ENCODE measurements around the gene ALG14. TPM values are rescaled to one million over a fixed set of nuclear protein-coding genes. Genes with fewer than 3 reads are reported as not detected.

The ALG14 gene
- total and polyA plus RNA-seq, 2 donors (not counting 3 experiments of a cell fraction or from before 2014, with no cell fraction given): 2.6 to 8.6 TPM

- intact Hi-C loops (cut with micrococcal nuclease): no loop called here
- no peaks in the 10 kb centered on the region for H3K9me1 ChIP-seq (replicated peaks; ENCODE audit: control insufficient read depth, extremely low read depth, insufficient read depth, low read length)
- H3K4me3 ChIP-seq (replicated peaks in 1 of 3; ENCODE audit: insufficient read depth in 1 of 3, low read depth in 1 of 3, low read length in 3 of 3): no peak overlapping the region
- peaks cover 31% of the 10 kb centered on the region for H3K4me1 ChIP-seq (ENCODE audit: control insufficient read depth, extremely low read depth, insufficient read depth, low read length)
- dilution Hi-C loops (cut with MboI; ENCODE audit: extremely low pct_ligation_motif_present, low sequenced_read_pairs): no loop called here
- no peaks in the 10 kb centered on the region for H3K36me3 ChIP-seq (ENCODE audit: control insufficient read depth in 2 of 2, extremely low read depth in 1 of 2, insufficient read depth in 2 of 2, low read length in 2 of 2)
- no peak overlapping the region for H3K4me2 ChIP-seq (ENCODE audit: insufficient read depth, low read length)
- H3K27me3 ChIP-seq (ENCODE audit: control insufficient read depth in 2 of 2, insufficient read depth in 2 of 2, low read length in 2 of 2): no peaks in the 10 kb centered on the region
- FAIRE-seq (no peak), DNase-seq (ENCODE audit: low read depth, low spot score) (peak; percentile 36)
- BruUV-seq (replicated peaks): no TSS peak
- POLR2A ChIA-PET: no interaction called here
- no peaks in the 10 kb centered on the region for H3K79me2 ChIP-seq (ENCODE audit: control insufficient read depth, insufficient read depth, low read length)
- TF ChIP-seq, protein P1, sequence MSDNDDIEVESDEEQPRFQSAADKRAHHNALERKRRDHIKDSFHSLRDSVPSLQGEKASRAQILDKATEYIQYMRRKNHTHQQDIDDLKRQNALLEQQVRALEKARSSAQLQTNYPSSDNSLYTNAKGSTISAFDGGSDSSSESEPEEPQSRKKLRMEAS (IDR thresholded peaks at IDR 0.05; ENCODE audit: insufficient read depth, insufficient read length): no peak
- TF ChIP-seq FOS (IDR thresholded peaks at IDR 0.05; ENCODE audit: borderline replicate concordance, insufficient read depth, low read length): no peak
- TF ChIP-seq, protein P2, sequence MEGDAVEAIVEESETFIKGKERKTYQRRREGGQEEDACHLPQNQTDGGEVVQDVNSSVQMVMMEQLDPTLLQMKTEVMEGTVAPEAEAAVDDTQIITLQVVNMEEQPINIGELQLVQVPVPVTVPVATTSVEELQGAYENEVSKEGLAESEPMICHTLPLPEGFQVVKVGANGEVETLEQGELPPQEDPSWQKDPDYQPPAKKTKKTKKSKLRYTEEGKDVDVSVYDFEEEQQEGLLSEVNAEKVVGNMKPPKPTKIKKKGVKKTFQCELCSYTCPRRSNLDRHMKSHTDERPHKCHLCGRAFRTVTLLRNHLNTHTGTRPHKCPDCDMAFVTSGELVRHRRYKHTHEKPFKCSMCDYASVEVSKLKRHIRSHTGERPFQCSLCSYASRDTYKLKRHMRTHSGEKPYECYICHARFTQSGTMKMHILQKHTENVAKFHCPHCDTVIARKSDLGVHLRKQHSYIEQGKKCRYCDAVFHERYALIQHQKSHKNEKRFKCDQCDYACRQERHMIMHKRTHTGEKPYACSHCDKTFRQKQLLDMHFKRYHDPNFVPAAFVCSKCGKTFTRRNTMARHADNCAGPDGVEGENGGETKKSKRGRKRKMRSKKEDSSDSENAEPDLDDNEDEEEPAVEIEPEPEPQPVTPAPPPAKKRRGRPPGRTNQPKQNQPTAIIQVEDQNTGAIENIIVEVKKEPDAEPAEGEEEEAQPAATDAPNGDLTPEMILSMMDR (IDR thresholded peaks at IDR 0.05; ENCODE audit: extremely low read depth in 1 of 2, insufficient read depth in 1 of 2, low read depth in 1 of 2, low read length in 2 of 2): no peak
- TF ChIP-seq POLR2AphosphoS5 (IDR thresholded peaks at IDR 0.05; ENCODE audit: insufficient read depth, low read depth, low read length): no peak
- no peak for TF ChIP-seq MYC (IDR thresholded peaks at IDR 0.05; ENCODE audit: low read depth, low read length)
- TF ChIP-seq JUN (IDR thresholded peaks at IDR 0.05; ENCODE audit: borderline replicate concordance, insufficient read depth, insufficient read length, low read depth): no peak
- TF ChIP-seq EZH2 (IDR thresholded peaks at IDR 0.05; ENCODE audit: borderline replicate concordance, low read depth, low read length, severe bottlenecking): no peak
- TF ChIP-seq GATA2 (IDR thresholded peaks at IDR 0.05; ENCODE audit: insufficient read depth, insufficient read length, low read depth, low read length): no peak
- H4K20me1 ChIP-seq (replicated peaks; ENCODE audit: control insufficient read depth, extremely low read depth, insufficient read depth, low read length): no peaks in the 10 kb centered on the region
- H3K9ac ChIP-seq (replicated peaks; ENCODE audit: extremely low read depth, insufficient read depth, low read length): no peak overlapping the region
- H3K9me3 ChIP-seq (replicated peaks; ENCODE audit: control insufficient read depth, insufficient read depth, low read length): no peaks in the 10 kb centered on the region
- CTCF ChIA-PET: interaction anchor here (0.9 to 2.0 kb wide), 2 partner anchors 8 to 23 kb away, joined by 3 to 5 read pairs; no protein-coding TSS in a partner anchor
- H3K27ac ChIP-seq (ENCODE audit: insufficient read depth, low read depth, low read length): no peak overlapping the region
- no peak overlapping the region for H2AFZ ChIP-seq (ENCODE audit: low read depth, low read length)
Measured at GRCh38 chr1:95018602-95019369, 54.0 kb downstream of the ALG14 start.

Measured in endothelial cell of umbilical vein (primary cell).